Panc1 (cell line): ENCODE measurements around the gene DNAAF9. TPM values are rescaled to one million over a fixed set of nuclear protein-coding genes. Genes with fewer than 3 reads are reported as not detected.
"Not testable (repeated sequence)": the region's sequence is repeated elsewhere in the genome, so short reads cannot be mapped to it uniquely, and the experiment has no call there.

Experiments
- ATAC-seq: fragments of 200-7000 bp; cut with Tn5 transposase; 2 replicates; pipeline ENCODE4 v1.9.1; 2020; ENCODE audit warnings: mild to moderate bottlenecking, moderate library complexity
- BruUV-seq: library from RNA; stranded (reverse); fragments of 400-500 nt; replicated peaks from 2 replicates; lab custom pipeline; 2021; lab: Mats Ljungman, UMichigan
- CTCF ChIA-PET: fragments of 300-600 bp; sonication (Branson Sonifier 250); formaldehyde crosslinking; loops from one replicate; lab custom pipeline; 2022; ENCODE audit warnings: antibody characterized with exemption; lab: Charles Lee
- POLR2A ChIA-PET: fragments of 300-600 bp; sonication (Branson Sonifier 250); formaldehyde crosslinking; loops from one replicate; lab custom pipeline; 2022; ENCODE audit warnings: antibody characterized with exemption; lab: Charles Lee
- DNase-seq: peaks from one replicate; pipeline ENCODE4 v3.0.0-alpha.2; 2010; ENCODE audit warnings: low read depth, low spot score
- H3K27ac ChIP-seq: 2 replicates; pipeline ENCODE4 v1.5.1; 2011; ENCODE audit warnings: mild to moderate bottlenecking, low read length, inconsistent platforms
- H3K27me3 ChIP-seq: fragments of 200-500 bp; sonication (Bioruptor generic); 2 replicates; pipeline ENCODE4 v1.6.0; 2014; ENCODE audit warnings: low read length, inconsistent platforms; ENCODE audit not compliant: control insufficient read depth, insufficient read depth
- H3K36me3 ChIP-seq: fragments of 200-500 bp; sonication (Bioruptor generic); 2 replicates; pipeline ENCODE4 v1.5.1; 2014; ENCODE audit warnings: inconsistent platforms, mild to moderate bottlenecking, low read length, moderate library complexity; ENCODE audit not compliant: control insufficient read depth, insufficient read depth
- H3K4me1 ChIP-seq: 2 replicates; pipeline ENCODE4 v1.5.1; 2011; ENCODE audit warnings: inconsistent platforms, mild to moderate bottlenecking, low read length, moderate library complexity; ENCODE audit not compliant: control insufficient read depth, insufficient read depth
- H3K4me3 ChIP-seq, 2 experiments: 2 replicates each; pipeline ENCODE4 v1.5.1; 2011 to 2012; ENCODE audit warnings: low read depth in 2 of 2, low read length in 2 of 2, mild to moderate bottlenecking in 2 of 2, inconsistent platforms in 1 of 2, moderate library complexity in 1 of 2
- H3K9me3 ChIP-seq: fragments of 200-500 bp; sonication (Bioruptor generic); 2 replicates; pipeline ENCODE4 v1.5.1; 2014; ENCODE audit warnings: low read depth, mild to moderate bottlenecking, inconsistent platforms, low read length, moderate library complexity; ENCODE audit not compliant: control insufficient read depth, insufficient read depth
- POLR2AphosphoS5 ChIP-seq: IDR thresholded peaks from 2 replicates; pipeline ENCODE4 v1.6.1; 2012; ENCODE audit warnings: mild to moderate bottlenecking, low read depth, low read length, moderate library complexity
- REST ChIP-seq, 2 experiments: IDR thresholded peaks; 2 replicates each; pipeline ENCODE4 v1.6.1; 2011 to 2012; ENCODE audit warnings: low read depth in 2 of 2, control low read depth in 1 of 2, low read length in 1 of 2, mild to moderate bottlenecking in 1 of 2, moderate library complexity in 1 of 2; ENCODE audit not compliant: insufficient read depth in 1 of 2
- SIN3A ChIP-seq: IDR thresholded peaks from 2 replicates; pipeline ENCODE4 v1.6.1; 2012; ENCODE audit warnings: low read depth, mild to moderate bottlenecking, low read length, moderate library complexity, borderline replicate concordance; ENCODE audit not compliant: insufficient read depth
- TCF7L2 ChIP-seq: IDR thresholded peaks from 2 replicates; pipeline ENCODE4 v1.6.1; 2011; ENCODE audit warnings: mild to moderate bottlenecking, low read depth, low read length, inconsistent platforms
- in situ Hi-C: cut with HindIII; loops from 2 replicates; pipeline ENCODE4 v1.10.0; 2016; ENCODE audit warnings: low sequenced_read_pairs, low pct_unique_long_range_greater_than_20kb
- intact Hi-C: fragments of 100-400 bp; cut with micrococcal nuclease; formaldehyde crosslinking; loops from one replicate; pipeline ENCODE4 v1.10.0; 2022; ENCODE audit not compliant: unreplicated experiment
- total RNA-seq: library from RNA; stranded (reverse); gene quantifications from one replicate; pipeline ENCODE4 v1.2.1, GENCODE V29; 2021; ENCODE audit not compliant: unreplicated experiment
- TF ChIP-seq, protein P1 (sequence below): fragments of 450-650 bp; IDR thresholded peaks from 2 replicates; pipeline ENCODE4 v1.5.1; 2017; ENCODE audit warnings: mild to moderate bottlenecking

The DNAAF9 gene
- total RNA-seq, 1 experiment from 2014 or later = 7.4 TPM

DNA sequence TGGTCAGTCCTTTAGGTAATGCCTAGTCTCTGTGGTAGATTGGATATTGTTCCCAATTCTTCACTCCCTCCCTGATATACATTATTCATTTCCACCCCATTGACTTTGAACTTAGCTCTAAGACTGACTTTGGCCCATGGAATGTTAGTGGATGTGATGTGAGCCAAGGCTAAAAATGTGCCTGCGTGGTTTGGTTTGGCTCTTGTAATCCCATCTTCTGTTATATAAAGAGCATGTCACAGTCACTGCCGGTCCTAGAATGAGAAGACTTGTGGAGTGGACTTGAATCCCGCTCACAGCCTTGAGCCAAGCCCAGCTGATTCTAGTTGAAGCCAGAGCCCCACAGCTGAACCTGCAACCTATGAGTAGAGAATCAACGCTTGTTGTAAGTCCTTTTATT lies 23.6 kb upstream of the DNAAF9 start:
- no peaks in the 10 kb centered on the region for H3K36me3 ChIP-seq
- BruUV-seq = no TSS peak
- ATAC-seq (no peak), DNase-seq (no peak)
- H3K4me1 ChIP-seq = no peaks in the 10 kb centered on the region
- intact Hi-C loops (no loop called here), in situ Hi-C loops (no loop called here)
- no peak overlapping the region for H3K27ac ChIP-seq
- no peak for TF ChIP-seq TCF7L2
- TF ChIP-seq REST (IDR thresholded peaks at IDR 0.05; ENCODE audit: insufficient read depth in 1 of 2, low read depth in 2 of 2, low read length in 1 of 2) = no peak
- TF ChIP-seq, protein P1, sequence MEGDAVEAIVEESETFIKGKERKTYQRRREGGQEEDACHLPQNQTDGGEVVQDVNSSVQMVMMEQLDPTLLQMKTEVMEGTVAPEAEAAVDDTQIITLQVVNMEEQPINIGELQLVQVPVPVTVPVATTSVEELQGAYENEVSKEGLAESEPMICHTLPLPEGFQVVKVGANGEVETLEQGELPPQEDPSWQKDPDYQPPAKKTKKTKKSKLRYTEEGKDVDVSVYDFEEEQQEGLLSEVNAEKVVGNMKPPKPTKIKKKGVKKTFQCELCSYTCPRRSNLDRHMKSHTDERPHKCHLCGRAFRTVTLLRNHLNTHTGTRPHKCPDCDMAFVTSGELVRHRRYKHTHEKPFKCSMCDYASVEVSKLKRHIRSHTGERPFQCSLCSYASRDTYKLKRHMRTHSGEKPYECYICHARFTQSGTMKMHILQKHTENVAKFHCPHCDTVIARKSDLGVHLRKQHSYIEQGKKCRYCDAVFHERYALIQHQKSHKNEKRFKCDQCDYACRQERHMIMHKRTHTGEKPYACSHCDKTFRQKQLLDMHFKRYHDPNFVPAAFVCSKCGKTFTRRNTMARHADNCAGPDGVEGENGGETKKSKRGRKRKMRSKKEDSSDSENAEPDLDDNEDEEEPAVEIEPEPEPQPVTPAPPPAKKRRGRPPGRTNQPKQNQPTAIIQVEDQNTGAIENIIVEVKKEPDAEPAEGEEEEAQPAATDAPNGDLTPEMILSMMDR = no peak
- TF ChIP-seq SIN3A = no peak
- no peak for TF ChIP-seq POLR2AphosphoS5
- POLR2A ChIA-PET = no interaction called here
- CTCF ChIA-PET = no interaction called here
- H3K4me3 ChIP-seq = no peak overlapping the region
- H3K9me3 ChIP-seq = no peaks in the 10 kb centered on the region
- no peaks in the 10 kb centered on the region for H3K27me3 ChIP-seq

- H3K36me3 ChIP-seq = no peaks in the 10 kb centered on the region
- intact Hi-C loops (no loop called here), in situ Hi-C loops (no loop called here)
- ATAC-seq = no peak
- TF ChIP-seq POLR2AphosphoS5 (no peak), SIN3A (no peak), REST (IDR thresholded peaks at IDR 0.05; ENCODE audit: insufficient read depth in 1 of 2, low read depth in 2 of 2, low read length in 1 of 2) (no peak), TCF7L2 (no peak)
- TF ChIP-seq, protein P1 = no peak
- no peaks in the 10 kb centered on the region for H3K27me3 ChIP-seq
- H3K9me3 ChIP-seq = no peaks in the 10 kb centered on the region
- H3K27ac ChIP-seq = no peak overlapping the region
- no peak overlapping the region for H3K4me3 ChIP-seq
- BruUV-seq = no TSS peak
- no peak for DNase-seq
- H3K4me1 ChIP-seq = no peaks in the 10 kb centered on the region
- ChIA-PET CTCF (interaction anchor here (0.6 kb wide), 1 partner anchor 469 kb away, joined by 5 read pairs; no protein-coding TSS in a partner anchor), POLR2A (no interaction called here)
Measured at GRCh38 chr20:3430376-3431069, 23.1 kb upstream of the DNAAF9 start.

DNA sequence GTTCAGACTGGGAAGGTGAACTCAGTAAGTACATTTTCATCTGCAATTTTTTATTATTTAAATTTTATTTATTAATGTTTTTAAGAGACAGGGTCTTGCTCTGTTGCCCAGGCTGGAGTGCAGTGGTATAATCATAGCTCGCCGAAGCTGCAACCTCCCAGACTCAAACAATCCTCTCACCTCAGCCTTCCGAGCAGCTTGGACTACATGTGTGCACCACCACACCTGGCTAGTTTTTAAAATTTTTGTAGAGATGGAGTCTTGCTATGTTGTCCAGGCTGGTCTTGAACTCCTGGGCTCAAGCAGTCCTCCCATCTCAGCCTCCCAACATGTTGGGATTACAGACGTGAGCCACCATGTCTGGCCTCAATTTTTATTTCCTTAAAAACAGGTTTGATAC lies 19.3 kb upstream of the DNAAF9 start:
- BruUV-seq, H3K9me3 ChIP-seq, CTCF ChIA-PET, H3K27ac ChIP-seq, in situ Hi-C loops, ATAC-seq, H3K36me3 ChIP-seq, H3K4me3 ChIP-seq, H3K27me3 ChIP-seq, intact Hi-C loops, DNase-seq, H3K4me1 ChIP-seq: not testable (repeated sequence)
- POLR2A ChIA-PET = interaction anchor here (0.6 kb wide), 1 partner anchor 229 kb away, joined by 8 read pairs; no protein-coding TSS in a partner anchor
